PC-3 (cell line): ENCODE measurements around the gene PRR5L. TPM values are rescaled to one million over a fixed set of nuclear protein-coding genes. Genes with fewer than 3 reads are reported as not detected.

Source experiments
- ATAC-seq: fragments of 200-7000 bp; cut with Tn5 transposase; 2 replicates; pipeline ENCODE4 v1.9.1; 2020; ENCODE audit warnings: mild to moderate bottlenecking, moderate library complexity
- BruUV-seq: library from RNA; stranded (reverse); fragments of 400-500 nt; replicated peaks from 2 replicates; lab custom pipeline; 2021; lab: Mats Ljungman, UMichigan
- CTCF ChIA-PET: fragments of 300-600 bp; sonication (Branson Sonifier 250); formaldehyde crosslinking; loops from one replicate; lab custom pipeline; 2022; ENCODE audit warnings: antibody characterized with exemption; lab: Charles Lee
- POLR2A ChIA-PET: fragments of 300-600 bp; sonication (Branson Sonifier 250); formaldehyde crosslinking; loops from one replicate; lab custom pipeline; 2022; ENCODE audit warnings: antibody characterized with exemption; ENCODE audit not compliant: unreplicated experiment; lab: Charles Lee
- DNase-seq: peaks from one replicate; pipeline ENCODE4 v3.0.0-alpha.2; 2015
- H2AFZ ChIP-seq: fragments of 300-600 bp; sonication (generic); 2 replicates; pipeline ENCODE4 v1.6.0; 2016; ENCODE audit warnings: antibody characterized with exemption, low read length
- H3F3A ChIP-seq: fragments of 300-600 bp; sonication (generic); one replicate; pipeline ENCODE4 v1.6.0; 2017; ENCODE audit warnings: antibody characterized with exemption, low read length, control low read depth, mild to moderate bottlenecking; ENCODE audit not compliant: unreplicated experiment
- H3K27ac ChIP-seq: fragments of 300-600 bp; sonication (generic); 2 replicates; pipeline ENCODE4 v1.5.1; 2016; ENCODE audit warnings: mild to moderate bottlenecking, low read length
- H3K27me3 ChIP-seq: fragments of 300-600 bp; sonication (generic); 2 replicates; pipeline ENCODE4 v1.6.1; 2016; ENCODE audit warnings: low read length, mixed read lengths
- H3K36me3 ChIP-seq: fragments of 300-600 bp; sonication (generic); 2 replicates; pipeline ENCODE4 v1.6.1; 2016; ENCODE audit warnings: low read depth, mixed run types, low read length, mixed read lengths
- H3K4me1 ChIP-seq: fragments of 300-600 bp; sonication (generic); 2 replicates; pipeline ENCODE4 v1.5.1; 2016; ENCODE audit warnings: low read length; ENCODE audit not compliant: insufficient read depth
- H3K4me2 ChIP-seq: fragments of 300-600 bp; sonication (generic); 2 replicates; pipeline ENCODE4 v1.6.0; 2016; ENCODE audit warnings: low read length
- H3K4me3 ChIP-seq: fragments of 300-600 bp; sonication (generic); 2 replicates; pipeline ENCODE4 v1.5.1; 2016; ENCODE audit warnings: mild to moderate bottlenecking, low read length, mixed read lengths
- H3K79me2 ChIP-seq: fragments of 300-600 bp; sonication (generic); 2 replicates; pipeline ENCODE4 v1.6.1; 2017; ENCODE audit warnings: low read length, mixed read lengths
- H3K9ac ChIP-seq: fragments of 300-600 bp; sonication (generic); 2 replicates; pipeline ENCODE4 v1.6.0; 2016; ENCODE audit warnings: mild to moderate bottlenecking, low read length
- H3K9me2 ChIP-seq: fragments of 300-600 bp; sonication (generic); replicated peaks from 2 replicates; pipeline ENCODE4 v1.6.1; 2016; ENCODE audit warnings: mixed run types, low read length, mixed read lengths
- H3K9me3 ChIP-seq: fragments of 300-600 bp; sonication (generic); 2 replicates; pipeline ENCODE4 v1.6.1; 2016; ENCODE audit warnings: low read length, mixed read lengths
- H4K20me1 ChIP-seq: fragments of 300-600 bp; sonication (generic); 2 replicates; pipeline ENCODE4 v1.6.1; 2016; ENCODE audit warnings: low read length, mixed read lengths
- CTCF ChIP-seq: fragments of 300-600 bp; sonication (generic); conservative IDR thresholded peaks from 2 replicates; pipeline ENCODE4 v1.5.1; 2017; ENCODE audit warnings: antibody characterized with exemption, low read depth, mild to moderate bottlenecking, low read length
- EZH2 ChIP-seq: fragments of 300-600 bp; sonication (generic); IDR thresholded peaks from one replicate; pipeline ENCODE4 v1.6.1; 2017; ENCODE audit warnings: antibody characterized with exemption, mild to moderate bottlenecking, low read length; ENCODE audit not compliant: unreplicated experiment
- EZH2phosphoT487 ChIP-seq: fragments of 300-600 bp; sonication (generic); IDR thresholded peaks from 2 replicates; pipeline ENCODE4 v1.6.1; 2018; ENCODE audit warnings: mild to moderate bottlenecking, antibody characterized with exemption, low read length, borderline replicate concordance
- intact Hi-C: fragments of 100-400 bp; cut with micrococcal nuclease; formaldehyde crosslinking; loops from 2 replicates; pipeline ENCODE4 v1.9.0; 2023
- total RNA-seq: library from RNA; depleted of rRNA; stranded (reverse); fragments of >200 nt; gene quantifications from 2 replicates; pipeline ENCODE4 v1.2.3, GENCODE V29; 2014

The PRR5L gene
- total RNA-seq, 1 experiment from 2014 or later: 4.7 TPM

- no peak overlapping the region for H2AFZ ChIP-seq
- ATAC-seq: no peak
- TF ChIP-seq EZH2 (no peak), EZH2phosphoT487 (no peak), CTCF (no peak)
- BruUV-seq: no TSS peak
- no peak overlapping the region for H3K9ac ChIP-seq
- H3K27me3 ChIP-seq: no peaks in the 10 kb centered on the region
- no peaks in the 10 kb centered on the region for H3K9me2 ChIP-seq
- no peaks in the 10 kb centered on the region for H3K36me3 ChIP-seq
- H3K4me3 ChIP-seq: no peak overlapping the region
- H3F3A ChIP-seq: no peaks in the 10 kb centered on the region
- ChIA-PET CTCF (interaction anchor here (0.5 kb wide), 1 partner anchor 154 kb away, joined by 4 read pairs; no protein-coding TSS in a partner anchor), POLR2A (no interaction called here)
- no peaks in the 10 kb centered on the region for H4K20me1 ChIP-seq
- H3K4me1 ChIP-seq: peaks cover 41% of the 10 kb centered on the region
- intact Hi-C loops: no loop called here
- peak overlapping the region; percentile 39; the same call in 1 of the 2 replicates for H3K27ac ChIP-seq
- no peaks in the 10 kb centered on the region for H3K79me2 ChIP-seq
- DNase-seq: no peak
- no peak overlapping the region for H3K4me2 ChIP-seq
- no peaks in the 10 kb centered on the region for H3K9me3 ChIP-seq
These were observed 159.0 kb downstream of the PRR5L start for GRCh38 chr11:36454941-36455631.

GRCh38 chr11:36455658-36456111 lies 159.6 kb downstream of the PRR5L start:
- peak overlapping the region; percentile 39; the same call in 1 of the 2 replicates for H3K27ac ChIP-seq
- DNase-seq (peak; percentile 67), ATAC-seq (peak; percentile 70)
- POLR2A ChIA-PET: no interaction called here
- H4K20me1 ChIP-seq: no peaks in the 10 kb centered on the region
- H3K4me2 ChIP-seq: no peak overlapping the region
- no peaks in the 10 kb centered on the region for H3K27me3 ChIP-seq
- H3K9me2 ChIP-seq: no peaks in the 10 kb centered on the region
- intact Hi-C loops: no loop called here
- no peak for TF ChIP-seq CTCF
- TF ChIP-seq EZH2: no peak
- no peak for TF ChIP-seq EZH2phosphoT487
- no peaks in the 10 kb centered on the region for H3F3A ChIP-seq
- no peaks in the 10 kb centered on the region for H3K9me3 ChIP-seq
- no peak overlapping the region for H3K9ac ChIP-seq
- H3K4me3 ChIP-seq: no peak overlapping the region
- peaks cover 41% of the 10 kb centered on the region for H3K4me1 ChIP-seq
- 0 out of 2 replicates have a peak overlapping the region, but pooled peaks have one; percentile 45 for H2AFZ ChIP-seq
- CTCF ChIA-PET: interaction anchor here (0.5 kb wide), 1 partner anchor 155 kb away, joined by 4 read pairs; no protein-coding TSS in a partner anchor
- H3K79me2 ChIP-seq: no peaks in the 10 kb centered on the region
- BruUV-seq: no TSS peak
- no peaks in the 10 kb centered on the region for H3K36me3 ChIP-seq

GRCh38 chr11:36456156-36456555 lies 160.1 kb downstream of the PRR5L start:
- H3K9ac ChIP-seq: no peak overlapping the region
- H3K4me3 ChIP-seq: no peak overlapping the region
- H3K9me2 ChIP-seq: no peaks in the 10 kb centered on the region
- H2AFZ ChIP-seq: 0 out of 2 replicates have a peak overlapping the region, but pooled peaks have one; percentile 45
- H3K36me3 ChIP-seq: no peaks in the 10 kb centered on the region
- BruUV-seq: no TSS peak
- H3F3A ChIP-seq: no peaks in the 10 kb centered on the region
- DNase-seq: no peak
- intact Hi-C loops: no loop called here
- peaks cover 41% of the 10 kb centered on the region for H3K4me1 ChIP-seq
- 0 out of 2 replicates have a peak overlapping the region, but pooled peaks have one; percentile 18 for H3K4me2 ChIP-seq
- TF ChIP-seq EZH2phosphoT487 (no peak), CTCF (no peak), EZH2 (no peak)
- H3K27ac ChIP-seq: peak overlapping the region; percentile 39; the same call in 1 of the 2 replicates
- CTCF ChIA-PET: no interaction called here
- ATAC-seq: no peak; the same call in 1 of the 2 replicates
- H4K20me1 ChIP-seq: no peaks in the 10 kb centered on the region
- no peaks in the 10 kb centered on the region for H3K27me3 ChIP-seq
- no peaks in the 10 kb centered on the region for H3K9me3 ChIP-seq
- H3K79me2 ChIP-seq: no peaks in the 10 kb centered on the region
- POLR2A ChIA-PET: no interaction called here
